DND-41 (cell line): Measurements from ENCODE around the gene SLC41A3.

Source experiments
- ATAC-seq: fragments of 200-7000 bp; cut with Tn5 transposase; 3 replicates; pipeline ENCODE4 v1.9.1; 2021; ENCODE audit warnings: low read depth; ENCODE audit not compliant: insufficient read depth
- DNase-seq: peaks from one replicate; pipeline ENCODE4 v3.0.0-alpha.2; 2020
- H2AFZ ChIP-seq: 2 replicates; pipeline ENCODE4 v1.6.0; 2012; ENCODE audit warnings: low read depth, low read length
- H3K27ac ChIP-seq: 2 replicates; pipeline ENCODE4 v1.5.1; 2012; ENCODE audit warnings: low read length, inconsistent platforms
- H3K27me3 ChIP-seq: fragments of 200-600 bp; sonication (generic); 2 replicates; pipeline ENCODE4 v1.6.0; 2012; ENCODE audit warnings: low read length, mild to moderate bottlenecking, inconsistent platforms; ENCODE audit not compliant: insufficient read depth, poor library complexity
- H3K36me3 ChIP-seq: 2 replicates; pipeline ENCODE4 v1.5.1; 2012; ENCODE audit warnings: low read length, inconsistent platforms; ENCODE audit not compliant: insufficient read depth
- H3K4me1 ChIP-seq: 2 replicates; pipeline ENCODE4 v1.5.1; 2012; ENCODE audit warnings: mild to moderate bottlenecking, low read length; ENCODE audit not compliant: insufficient read depth
- H3K4me2 ChIP-seq: 2 replicates; pipeline ENCODE4 v1.6.0; 2012; ENCODE audit warnings: mild to moderate bottlenecking, moderate library complexity, low read length, inconsistent platforms; ENCODE audit not compliant: insufficient read depth
- H3K4me3 ChIP-seq, 2 experiments: fragments of 200-600 bp in 1 of 2; shearing (Covaris generic) in 1 of 2; 2 replicates each; pipeline ENCODE4 v1.5.1; 2012 to 2016; ENCODE audit warnings: inconsistent platforms in 2 of 2, low read length in 2 of 2, mild to moderate bottlenecking in 2 of 2, low read depth in 1 of 2, moderate library complexity in 1 of 2
- H3K79me2 ChIP-seq: 2 replicates; pipeline ENCODE4 v1.6.0; 2012; ENCODE audit warnings: low read length, inconsistent platforms; ENCODE audit not compliant: insufficient read depth
- H3K9ac ChIP-seq: 2 replicates; pipeline ENCODE4 v1.6.0; 2012; ENCODE audit warnings: low read depth, mild to moderate bottlenecking, inconsistent platforms, low read length, moderate library complexity
- H3K9me3 ChIP-seq: 2 replicates; pipeline ENCODE4 v1.5.1; 2012; ENCODE audit warnings: low read length, moderate library complexity, mild to moderate bottlenecking, inconsistent platforms; ENCODE audit not compliant: insufficient read depth, severe bottlenecking
- H4K20me1 ChIP-seq: 2 replicates; pipeline ENCODE4 v1.6.0; 2012; ENCODE audit warnings: low read length; ENCODE audit not compliant: insufficient read depth
- CTCF ChIP-seq: IDR thresholded peaks from 2 replicates; pipeline ENCODE4 v1.5.1; 2012; ENCODE audit warnings: borderline replicate concordance, low read length, moderate library complexity, mild to moderate bottlenecking; ENCODE audit not compliant: poor library complexity, severe bottlenecking; ENCODE audit errors: extremely low read depth
- EZH2 ChIP-seq: IDR thresholded peaks from 3 replicates; pipeline ENCODE4 v1.6.1; 2012; ENCODE audit warnings: borderline replicate concordance, low read depth, mild to moderate bottlenecking, moderate library complexity, low read length, inconsistent platforms; ENCODE audit not compliant: severe bottlenecking

SLC41A3 gene

GRCh38 chr3:126119008-126119675 lies 35.2 kb upstream of the SLC41A3 start:
- Histone ChIP-seq H2AFZ (no peak overlapping the region), H4K20me1 (no peaks in the 10 kb centered on the region), H3K4me1 (no peaks in the 10 kb centered on the region), H3K27ac (no peak overlapping the region), H3K9ac (no peak overlapping the region), H3K4me3 (no peak overlapping the region), H3K36me3 (no peaks in the 10 kb centered on the region), H3K79me2 (no peaks in the 10 kb centered on the region), H3K27me3 (peaks cover 6% of the 10 kb centered on the region), H3K4me2 (no peak overlapping the region), H3K9me3 (no peaks in the 10 kb centered on the region)
- no peak for TF ChIP-seq CTCF
- TF ChIP-seq EZH2, result no peak
- no peak for ATAC-seq
- DNase-seq, result no peak

GRCh38 chr3:126118591-126118990 lies 34.7 kb upstream of the SLC41A3 start:
- no peak for DNase-seq

DNA sequence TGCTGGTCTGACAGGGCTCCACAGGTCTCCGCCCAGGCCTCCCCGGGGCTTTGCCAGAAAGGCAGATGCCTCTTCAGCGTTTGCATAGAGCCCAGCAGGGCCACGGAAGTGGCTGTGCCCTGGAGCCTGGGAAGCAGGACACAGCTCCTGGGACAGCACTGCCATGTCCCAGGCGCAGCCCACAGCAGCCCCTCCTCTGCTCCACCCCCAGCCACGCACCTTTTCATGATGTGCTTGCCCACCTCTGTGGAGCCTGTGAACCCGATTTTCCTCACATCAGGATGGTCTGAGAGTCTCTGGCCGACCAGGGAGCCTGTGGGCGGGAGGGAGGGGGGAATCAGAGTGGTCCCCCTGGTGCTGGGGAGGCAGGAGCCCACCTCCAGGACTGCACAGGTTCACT lies 33.9 kb upstream of the SLC41A3 start:
- DNase-seq, result no peak

More at GRCh38 chr3:126118591-126118990, 34.7 kb upstream of the SLC41A3 start:
- no peaks in the 10 kb centered on the region for H3K79me2 ChIP-seq
- no peaks in the 10 kb centered on the region for H3K4me1 ChIP-seq
- no peak overlapping the region for H3K4me3 ChIP-seq
- H3K27ac ChIP-seq, result no peak overlapping the region
- no peak overlapping the region for H2AFZ ChIP-seq
- H3K4me2 ChIP-seq, result no peak overlapping the region
- TF ChIP-seq EZH2, result no peak
- TF ChIP-seq CTCF, result no peak
- no peaks in the 10 kb centered on the region for H3K9me3 ChIP-seq
- H4K20me1 ChIP-seq, result no peaks in the 10 kb centered on the region
- H3K36me3 ChIP-seq, result no peaks in the 10 kb centered on the region
- H3K9ac ChIP-seq, result no peak overlapping the region
- H3K27me3 ChIP-seq, result peaks cover 6% of the 10 kb centered on the region
- no peak for ATAC-seq

More for the DNA sequence above, 33.9 kb upstream of the SLC41A3 start:
- H4K20me1 ChIP-seq, result no peaks in the 10 kb centered on the region
- H3K9me3 ChIP-seq, result no peaks in the 10 kb centered on the region
- no peak overlapping the region for H3K9ac ChIP-seq
- peaks cover 6% of the 10 kb centered on the region for H3K27me3 ChIP-seq
- ATAC-seq, result no peak
- TF ChIP-seq CTCF (no peak), EZH2 (no peak)
- no peak overlapping the region for H3K4me3 ChIP-seq
- no peak overlapping the region for H2AFZ ChIP-seq
- no peak overlapping the region for H3K4me2 ChIP-seq
- no peaks in the 10 kb centered on the region for H3K36me3 ChIP-seq
- H3K27ac ChIP-seq, result no peak overlapping the region
- no peaks in the 10 kb centered on the region for H3K79me2 ChIP-seq
- H3K4me1 ChIP-seq, result no peaks in the 10 kb centered on the region
